ENCODE measurements around the gene INSC. TPM values are rescaled to one million over a fixed set of nuclear protein-coding genes. Genes with fewer than 3 reads are reported as not detected.

INSC gene
- total and polyA plus RNA-seq, 2 of the 13 experiments (the other 11 are each of a cell fraction or from before 2014, with no cell fraction given), result 0.09 TPM; not detected in 1

- TF ChIP-seq MTA3 (CRISPR knock-in tag; IDR thresholded peaks at IDR 0.05) (no peak), BRF2 (CRISPR knock-in tag; IDR thresholded peaks at IDR 0.05) (no peak)
Measured at GRCh38 chr11:15123849-15124248, 9.1 kb downstream of the INSC start (continued).

- intact Hi-C loops (cut with micrococcal nuclease; ENCODE audit: unreplicated experiment), result no loop called here
- no peak for TF ChIP-seq ZNF703 (CRISPR knock-in tag; IDR thresholded peaks at IDR 0.05; ENCODE audit: borderline replicate concordance)
- no peak for TF ChIP-seq KLF16 (CRISPR knock-in tag; IDR thresholded peaks at IDR 0.05)
- no peak for TF ChIP-seq AKAP8 (CRISPR knock-in tag; IDR thresholded peaks at IDR 0.05)
- no peak for TF ChIP-seq NR1H2 (CRISPR knock-in tag; IDR thresholded peaks at IDR 0.05; ENCODE audit: borderline replicate concordance, low read depth)
Measured at GRCh38 chr11:15124528-15124927, 9.8 kb downstream of the INSC start.

GRCh38 chr11:15127341-15127740, 12.6 kb downstream of the INSC start:
- Histone ChIP-seq H3K27ac (ENCODE audit: extremely low read length, insufficient read depth, low read length) (no peak overlapping the region), H3K4me3 (replicated peaks in 1 of 3; ENCODE audit: insufficient read depth in 1 of 3, low read depth in 2 of 3, low read length in 3 of 3) (no peak overlapping the region), H2AFZ (ENCODE audit: low read length) (no peak overlapping the region), H3K9me3 (ENCODE audit: low read length) (no peaks in the 10 kb centered on the region), H3K4me1 (ENCODE audit: insufficient read depth, low read length) (no peaks in the 10 kb centered on the region), H3K9ac (ENCODE audit: insufficient read depth, low read depth, low read length) (no peak overlapping the region), H3K79me2 (ENCODE audit: insufficient read depth, low read length) (no peaks in the 10 kb centered on the region), H3K27me3 (ENCODE audit: control insufficient read depth in 1 of 2, insufficient read depth in 2 of 2, low read length in 2 of 2) (peaks cover 1 to 4% of the 10 kb centered on the region in 2 experiments; a peak in 2 of 5 replicates), H4K20me1 (ENCODE audit: insufficient read depth, low read length) (no peaks in the 10 kb centered on the region), H3K36me3 (replicated peaks in 1 of 2; ENCODE audit: control insufficient read depth in 1 of 2, insufficient read depth in 2 of 2, low read length in 2 of 2) (no peaks in the 10 kb centered on the region), H3K4me2 (ENCODE audit: low read depth, low read length) (no peak overlapping the region)
- intact Hi-C loops (cut with micrococcal nuclease; ENCODE audit: unreplicated experiment) (no loop called here), in situ Hi-C loops (cut with HindIII; ENCODE audit: extremely low pct_ligation_motif_present, low pct_unique_long_range_greater_than_20kb) (no loop called here)
- 4% methylated on average over 6 of the region's 6 CpGs for WGBS (ENCODE audit: low lambda C conversion rate)
- POLR2A ChIA-PET, result no interaction called here
- CTCF ChIA-PET (ENCODE audit: low intra/inter-chr PET ratio, low total read pairs), result no interaction called here
- no TSS peak for BruUV-seq (replicated peaks)
- DNase-seq (ENCODE audit: low spot score), result no peak
- ATAC-seq, result no peak
- FAIRE-seq, result no peak
- TF ChIP-seq NCOR1 (IDR thresholded peaks at IDR 0.05; ENCODE audit: borderline replicate concordance, low read length) (no peak), ZNF772 (CRISPR knock-in tag; IDR thresholded peaks at IDR 0.05) (no peak), NFKB2 (CRISPR knock-in tag; IDR thresholded peaks at IDR 0.05; ENCODE audit: borderline replicate concordance) (no peak), SMARCE1 (IDR thresholded peaks at IDR 0.05; ENCODE audit: borderline replicate concordance) (no peak), RBFOX2 (IDR thresholded peaks at IDR 0.05; ENCODE audit: low read depth, low read length) (no peak), PCBP1 (IDR thresholded peaks at IDR 0.05; ENCODE audit: borderline replicate concordance, low read depth, low read length) (no peak), ZSCAN5A (CRISPR knock-in tag; IDR thresholded peaks at IDR 0.05; ENCODE audit: borderline replicate concordance) (no peak), PAF1 (CRISPR knock-in tag; IDR thresholded peaks at IDR 0.05) (no peak), ZSCAN25 (CRISPR knock-in tag; IDR thresholded peaks at IDR 0.05) (no peak), ZBTB8A (CRISPR knock-in tag; IDR thresholded peaks at IDR 0.05; ENCODE audit: borderline replicate concordance, low read depth) (no peak), ZFP37 (CRISPR knock-in tag; IDR thresholded peaks at IDR 0.05; ENCODE audit: borderline replicate concordance) (no peak)

More at GRCh38 chr11:15124528-15124927, 9.8 kb downstream of the INSC start:
- DNase-seq (ENCODE audit: low spot score) (no peak), ATAC-seq (no peak), FAIRE-seq (no peak)
- no TSS peak for BruUV-seq (replicated peaks)
- Histone ChIP-seq H3K4me2 (ENCODE audit: low read depth, low read length) (no peak overlapping the region), H3K79me2 (ENCODE audit: insufficient read depth, low read length) (no peaks in the 10 kb centered on the region), H3K9me3 (ENCODE audit: low read length) (no peaks in the 10 kb centered on the region), H3K27ac (ENCODE audit: extremely low read length, insufficient read depth, low read length) (no peak overlapping the region), H2AFZ (ENCODE audit: low read length) (no peak overlapping the region), H3K4me1 (ENCODE audit: insufficient read depth, low read length) (no peaks in the 10 kb centered on the region), H3K27me3 (ENCODE audit: control insufficient read depth in 1 of 2, insufficient read depth in 2 of 2, low read length in 2 of 2) (peaks cover 1 to 4% of the 10 kb centered on the region in 2 experiments; a peak in 1 of 5 replicates), H4K20me1 (ENCODE audit: insufficient read depth, low read length) (no peaks in the 10 kb centered on the region), H3K9ac (ENCODE audit: insufficient read depth, low read depth, low read length) (no peak overlapping the region), H3K36me3 (replicated peaks in 1 of 2; ENCODE audit: control insufficient read depth in 1 of 2, insufficient read depth in 2 of 2, low read length in 2 of 2) (no peaks in the 10 kb centered on the region), H3K4me3 (replicated peaks in 1 of 3; ENCODE audit: insufficient read depth in 1 of 3, low read depth in 2 of 3, low read length in 3 of 3) (no peak overlapping the region)
- POLR2A ChIA-PET, result no interaction called here
- in situ Hi-C loops (cut with HindIII; ENCODE audit: extremely low pct_ligation_motif_present, low pct_unique_long_range_greater_than_20kb), result no loop called here
- 3% methylated on average over 2 of the region's 2 CpGs for WGBS (ENCODE audit: low lambda C conversion rate)
- CTCF ChIA-PET (ENCODE audit: low intra/inter-chr PET ratio, low total read pairs), result no interaction called here

Data from HepG2 (cell line).